DND-41 (cell line): ENCODE measurements around the gene SKAP1.

Experiments
- CTCF ChIP-seq: IDR thresholded peaks from 2 replicates; pipeline ENCODE4 v1.5.1; 2012; ENCODE audit warnings: borderline replicate concordance, low read length, moderate library complexity, mild to moderate bottlenecking; ENCODE audit not compliant: poor library complexity, severe bottlenecking; ENCODE audit errors: extremely low read depth
- EZH2 ChIP-seq: IDR thresholded peaks from 3 replicates; pipeline ENCODE4 v1.6.1; 2012; ENCODE audit warnings: borderline replicate concordance, low read depth, mild to moderate bottlenecking, moderate library complexity, low read length, inconsistent platforms; ENCODE audit not compliant: severe bottlenecking

DNA sequence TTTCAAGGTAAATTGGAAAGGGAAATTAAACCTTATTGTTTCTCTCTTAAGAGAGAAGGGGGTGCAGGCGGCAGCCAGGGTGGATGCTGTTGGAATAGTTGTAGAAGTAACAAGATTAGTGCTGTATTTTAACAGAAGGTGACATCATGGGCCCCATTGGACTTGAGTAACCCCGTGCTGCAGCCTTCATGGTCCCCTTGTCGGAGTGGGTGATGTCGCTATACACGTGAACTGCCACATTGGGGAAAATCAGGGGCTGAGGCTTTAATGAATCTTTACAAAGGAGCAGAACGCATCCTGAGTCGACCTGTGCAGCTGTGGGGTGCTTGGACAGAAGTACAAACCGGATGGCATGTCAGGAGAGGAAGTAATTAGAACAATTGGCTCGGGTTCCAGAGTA is 319.3 kb downstream of the SKAP1 start:
- TF ChIP-seq CTCF (no peak), EZH2 (no peak)
